HepG2 (cell line): ENCODE measurements around the gene CYP27B1. TPM values are rescaled to one million over a fixed set of nuclear protein-coding genes. Genes with fewer than 3 reads are reported as not detected.

Experiments
- microRNA-seq: library from miRNA; unstranded; fragments of <30 nt; microRNA quantifications from one replicate; pipeline ENCODE4, GENCODE V29; 2020
- polyA plus RNA-seq, 8 experiments: library from polyadenylated mRNA; depleted of rRNA in 3 of 8; stranded (reverse) in 7 of 8; unstranded in 1 of 8; fragments of >200 nt; fragmentation: Illumina TruSeq in 4 of 8; extraction: Trizol in 4 of 8; gene quantifications; 2 replicates each; pipeline versions ENCODE4 v1.2.1 to v1.2.3, GENCODE V29; 2011 to 2016; ENCODE audit warnings: low read depth in 4 of 8, missing spikeins in 1 of 8, mixed read lengths in 1 of 8; ENCODE audit not compliant: insufficient read depth in 1 of 8
- small RNA-seq, 3 experiments: library from RNA; depleted of rRNA; stranded (forward); fragments of <200 nt; gene quantifications; one replicate each; pipeline ENCODE3, GENCODE V24; 2012; ENCODE audit warnings: low read depth in 2 of 3, low replicate concordance in 1 of 3; ENCODE audit not compliant: insufficient read length in 3 of 3, insufficient read depth in 2 of 3
- total RNA-seq, 5 experiments: library from RNA; depleted of rRNA; stranded (reverse); fragments of >200 nt; fragmentation: Illumina TruSeq; extraction: Trizol; gene quantifications; 2 replicates each; pipeline ENCODE4 v1.2.3, GENCODE V29; 2016; ENCODE audit warnings: low read depth in 1 of 5

Gene CYP27B1
- total and polyA plus RNA-seq, 2 of the 13 experiments (the other 11 are each of a cell fraction or from before 2014, with no cell fraction given): 2.3 to 3.0 TPM

Small RNA genes within 50 kb of the gene (microRNA-seq; reads per million reads assigned to microRNA genes)
- not detected for gene MIR6759

Small RNA genes within 50 kb of the gene (small RNA-seq; reads per million reads assigned to genes)
- 0 reads per million in 3 experiments for gene RNU6-1083P

Other genes with a start within 250 kb of the CYP27B1 start
- 17.5 and 27.5 TPM in 2 replicates for gene DDIT3, start 246.6 kb downstream of the CYP27B1 start, total RNA-seq (2016; rRNA removed; fragmentation: Illumina TruSeq; extraction: Trizol)
- 45.2 and 48.7 TPM in 2 replicates for gene DDIT3, start 246.6 kb downstream of the CYP27B1 start, polyA plus RNA-seq (2011; rRNA removed)
- 4.1 and 5.1 TPM in 2 replicates for gene MBD6, start 244.3 kb downstream of the CYP27B1 start, total RNA-seq (2016; rRNA removed; fragmentation: Illumina TruSeq; extraction: Trizol)
- gene MBD6, start 244.3 kb downstream of the CYP27B1 start, polyA plus RNA-seq (2011; rRNA removed): 5.9 and 6.1 TPM in 2 replicates
- 72.0 and 75.5 TPM in 2 replicates for gene DCTN2, start 219.9 kb downstream of the CYP27B1 start, total RNA-seq (2016; rRNA removed; fragmentation: Illumina TruSeq; extraction: Trizol)
- gene DCTN2, start 219.9 kb downstream of the CYP27B1 start, polyA plus RNA-seq (2011; rRNA removed): 77.4 and 85.7 TPM in 2 replicates
- gene KIF5A, start 217.0 kb downstream of the CYP27B1 start, total RNA-seq (2016; rRNA removed; fragmentation: Illumina TruSeq; extraction: Trizol): 1.1 and 1.6 TPM in 2 replicates
- 10.3 and 11.9 TPM in 2 replicates for gene KIF5A, start 217.0 kb downstream of the CYP27B1 start, polyA plus RNA-seq (2011; rRNA removed)
- 23.6 and 26.4 TPM in 2 replicates for gene PIP4K2C, start 175.9 kb downstream of the CYP27B1 start, total RNA-seq (2016; rRNA removed; fragmentation: Illumina TruSeq; extraction: Trizol)
- 21.7 and 23.3 TPM in 2 replicates for gene PIP4K2C, start 175.9 kb downstream of the CYP27B1 start, polyA plus RNA-seq (2011; rRNA removed)
- gene DTX3, start 162.3 kb downstream of the CYP27B1 start, total RNA-seq (2016; rRNA removed; fragmentation: Illumina TruSeq; extraction: Trizol): 5.4 and 9.0 TPM in 2 replicates
- 27.2 and 28.7 TPM in 2 replicates for gene DTX3, start 162.3 kb downstream of the CYP27B1 start, polyA plus RNA-seq (2011; rRNA removed)
- 10.1 and 11.5 TPM in 2 replicates for gene ARHGEF25, start 155.6 kb downstream of the CYP27B1 start, total RNA-seq (2016; rRNA removed; fragmentation: Illumina TruSeq; extraction: Trizol)
- gene ARHGEF25, start 155.6 kb downstream of the CYP27B1 start, polyA plus RNA-seq (2011; rRNA removed): 12.5 and 15.3 TPM in 2 replicates
- gene B4GALNT1, start 133.9 kb downstream of the CYP27B1 start, total RNA-seq (2016; rRNA removed; fragmentation: Illumina TruSeq; extraction: Trizol): 1.9 and 4.5 TPM in 2 replicates
- gene B4GALNT1, start 133.9 kb downstream of the CYP27B1 start, polyA plus RNA-seq (2011; rRNA removed): 5.4 and 5.9 TPM in 2 replicates
- gene OS9, start 72.9 kb downstream of the CYP27B1 start, total RNA-seq (2016; rRNA removed; fragmentation: Illumina TruSeq; extraction: Trizol): 51.7 and 156 TPM in 2 replicates
- gene OS9, start 72.9 kb downstream of the CYP27B1 start, polyA plus RNA-seq (2011; rRNA removed): 206 and 225 TPM in 2 replicates
- 0.38 and 0.81 TPM in 2 replicates for gene AGAP2, start 28.3 kb downstream of the CYP27B1 start, total RNA-seq (2016; rRNA removed; fragmentation: Illumina TruSeq; extraction: Trizol)
- gene AGAP2, start 28.3 kb downstream of the CYP27B1 start, polyA plus RNA-seq (2011; rRNA removed): 0.45 and 0.73 TPM in 2 replicates
- gene TSPAN31, start 22.0 kb downstream of the CYP27B1 start, total RNA-seq (2016; rRNA removed; fragmentation: Illumina TruSeq; extraction: Trizol): 5.4 and 10.4 TPM in 2 replicates
- 24.6 and 27.3 TPM in 2 replicates for gene TSPAN31, start 22.0 kb downstream of the CYP27B1 start, polyA plus RNA-seq (2011; rRNA removed)
- gene CDK4, start 14.8 kb downstream of the CYP27B1 start, total RNA-seq (2016; rRNA removed; fragmentation: Illumina TruSeq; extraction: Trizol): 209 and 255 TPM in 2 replicates
- gene CDK4, start 14.8 kb downstream of the CYP27B1 start, polyA plus RNA-seq (2011; rRNA removed): 171 and 191 TPM in 2 replicates
- gene MARCHF9, start 12.0 kb downstream of the CYP27B1 start, total RNA-seq (2016; rRNA removed; fragmentation: Illumina TruSeq; extraction: Trizol): 2.7 and 5.7 TPM in 2 replicates
- 9.6 and 14.5 TPM in 2 replicates for gene MARCHF9, start 12.0 kb downstream of the CYP27B1 start, polyA plus RNA-seq (2011; rRNA removed)
- gene METTL1, start 5.0 kb upstream of the CYP27B1 start, total RNA-seq (2016; rRNA removed; fragmentation: Illumina TruSeq; extraction: Trizol): 34.7 and 35.5 TPM in 2 replicates
- gene METTL1, start 5.0 kb upstream of the CYP27B1 start, polyA plus RNA-seq (2011; rRNA removed): 36.9 and 38.3 TPM in 2 replicates
- 4.7 and 6.6 TPM in 2 replicates for gene EEF1AKMT3, start 5.5 kb upstream of the CYP27B1 start, total RNA-seq (2016; rRNA removed; fragmentation: Illumina TruSeq; extraction: Trizol)
- gene EEF1AKMT3, start 5.5 kb upstream of the CYP27B1 start, polyA plus RNA-seq (2011; rRNA removed): 10.8 and 11.4 TPM in 2 replicates
- gene TSFM, start 15.7 kb upstream of the CYP27B1 start, total RNA-seq (2016; rRNA removed; fragmentation: Illumina TruSeq; extraction: Trizol): 68.3 and 89.7 TPM in 2 replicates
- 24.0 and 29.8 TPM in 2 replicates for gene TSFM, start 15.7 kb upstream of the CYP27B1 start, polyA plus RNA-seq (2011; rRNA removed)
- 0.53 and 1.2 TPM in 2 replicates for gene AVIL, start 51.7 kb upstream of the CYP27B1 start, total RNA-seq (2016; rRNA removed; fragmentation: Illumina TruSeq; extraction: Trizol)
- 1.4 and 2.0 TPM in 2 replicates for gene AVIL, start 51.7 kb upstream of the CYP27B1 start, polyA plus RNA-seq (2011; rRNA removed)
- gene CTDSP2, start 79.7 kb upstream of the CYP27B1 start, total RNA-seq (2016; rRNA removed; fragmentation: Illumina TruSeq; extraction: Trizol): 38.1 and 42.4 TPM in 2 replicates
- gene CTDSP2, start 79.7 kb upstream of the CYP27B1 start, polyA plus RNA-seq (2011; rRNA removed): 82.5 and 91.3 TPM in 2 replicates
- 12.1 and 13.1 TPM in 2 replicates for gene ATP23, start 174.5 kb upstream of the CYP27B1 start, total RNA-seq (2016; rRNA removed; fragmentation: Illumina TruSeq; extraction: Trizol)
- 11.4 and 14.7 TPM in 2 replicates for gene ATP23, start 174.5 kb upstream of the CYP27B1 start, polyA plus RNA-seq (2011; rRNA removed)